Panc1 (cell line): Measurements from ENCODE around the gene SMIM36. TPM values are rescaled to one million over a fixed set of nuclear protein-coding genes. Genes with fewer than 3 reads are reported as not detected.

Source experiments
- ATAC-seq: fragments of 200-7000 bp; cut with Tn5 transposase; 2 replicates; pipeline ENCODE4 v1.9.1; 2020; ENCODE audit warnings: mild to moderate bottlenecking, moderate library complexity
- BruUV-seq: library from RNA; stranded (reverse); fragments of 400-500 nt; replicated peaks from 2 replicates; lab custom pipeline; 2021; lab: Mats Ljungman, UMichigan
- CTCF ChIA-PET: fragments of 300-600 bp; sonication (Branson Sonifier 250); formaldehyde crosslinking; loops from one replicate; lab custom pipeline; 2022; ENCODE audit warnings: antibody characterized with exemption; lab: Charles Lee
- POLR2A ChIA-PET: fragments of 300-600 bp; sonication (Branson Sonifier 250); formaldehyde crosslinking; loops from one replicate; lab custom pipeline; 2022; ENCODE audit warnings: antibody characterized with exemption; lab: Charles Lee
- DNase-seq: peaks from one replicate; pipeline ENCODE4 v3.0.0-alpha.2; 2010; ENCODE audit warnings: low read depth, low spot score
- H3K27ac ChIP-seq: 2 replicates; pipeline ENCODE4 v1.5.1; 2011; ENCODE audit warnings: mild to moderate bottlenecking, low read length, inconsistent platforms
- H3K27me3 ChIP-seq: fragments of 200-500 bp; sonication (Bioruptor generic); 2 replicates; pipeline ENCODE4 v1.6.0; 2014; ENCODE audit warnings: low read length, inconsistent platforms; ENCODE audit not compliant: control insufficient read depth, insufficient read depth
- H3K36me3 ChIP-seq: fragments of 200-500 bp; sonication (Bioruptor generic); 2 replicates; pipeline ENCODE4 v1.5.1; 2014; ENCODE audit warnings: inconsistent platforms, mild to moderate bottlenecking, low read length, moderate library complexity; ENCODE audit not compliant: control insufficient read depth, insufficient read depth
- H3K4me1 ChIP-seq: 2 replicates; pipeline ENCODE4 v1.5.1; 2011; ENCODE audit warnings: inconsistent platforms, mild to moderate bottlenecking, low read length, moderate library complexity; ENCODE audit not compliant: control insufficient read depth, insufficient read depth
- H3K4me3 ChIP-seq, 2 experiments: 2 replicates each; pipeline ENCODE4 v1.5.1; 2011 to 2012; ENCODE audit warnings: low read depth in 2 of 2, low read length in 2 of 2, mild to moderate bottlenecking in 2 of 2, inconsistent platforms in 1 of 2, moderate library complexity in 1 of 2
- H3K9me3 ChIP-seq: fragments of 200-500 bp; sonication (Bioruptor generic); 2 replicates; pipeline ENCODE4 v1.5.1; 2014; ENCODE audit warnings: low read depth, mild to moderate bottlenecking, inconsistent platforms, low read length, moderate library complexity; ENCODE audit not compliant: control insufficient read depth, insufficient read depth
- CTCF ChIP-seq: fragments of 450-650 bp; IDR thresholded peaks from 2 replicates; pipeline ENCODE4 v1.5.1; 2017; ENCODE audit warnings: mild to moderate bottlenecking
- POLR2AphosphoS5 ChIP-seq: IDR thresholded peaks from 2 replicates; pipeline ENCODE4 v1.6.1; 2012; ENCODE audit warnings: mild to moderate bottlenecking, low read depth, low read length, moderate library complexity
- REST ChIP-seq, 2 experiments: IDR thresholded peaks; 2 replicates each; pipeline ENCODE4 v1.6.1; 2011 to 2012; ENCODE audit warnings: low read depth in 2 of 2, control low read depth in 1 of 2, low read length in 1 of 2, mild to moderate bottlenecking in 1 of 2, moderate library complexity in 1 of 2; ENCODE audit not compliant: insufficient read depth in 1 of 2
- SIN3A ChIP-seq: IDR thresholded peaks from 2 replicates; pipeline ENCODE4 v1.6.1; 2012; ENCODE audit warnings: low read depth, mild to moderate bottlenecking, low read length, moderate library complexity, borderline replicate concordance; ENCODE audit not compliant: insufficient read depth
- TCF7L2 ChIP-seq: IDR thresholded peaks from 2 replicates; pipeline ENCODE4 v1.6.1; 2011; ENCODE audit warnings: mild to moderate bottlenecking, low read depth, low read length, inconsistent platforms
- in situ Hi-C: cut with HindIII; loops from 2 replicates; pipeline ENCODE4 v1.10.0; 2016; ENCODE audit warnings: low sequenced_read_pairs, low pct_unique_long_range_greater_than_20kb
- intact Hi-C: fragments of 100-400 bp; cut with micrococcal nuclease; formaldehyde crosslinking; loops from one replicate; pipeline ENCODE4 v1.10.0; 2022; ENCODE audit not compliant: unreplicated experiment
- total RNA-seq: library from RNA; stranded (reverse); gene quantifications from one replicate; pipeline ENCODE4 v1.2.1, GENCODE V29; 2021; ENCODE audit not compliant: unreplicated experiment

The SMIM36 gene
- total RNA-seq, 1 experiment from 2014 or later, result not detected

GRCh38 chr17:55536205-55536604 lies 25.0 kb upstream of the SMIM36 start:
- no peak for ATAC-seq
- H3K4me1 ChIP-seq, result no peaks in the 10 kb centered on the region
- POLR2A ChIA-PET, result no interaction called here
- no peak overlapping the region for H3K4me3 ChIP-seq
- TF ChIP-seq SIN3A, result no peak
- no peak for TF ChIP-seq POLR2AphosphoS5
- TF ChIP-seq REST (IDR thresholded peaks at IDR 0.05; ENCODE audit: insufficient read depth in 1 of 2, low read depth in 2 of 2, low read length in 1 of 2), result no peak
- TF ChIP-seq CTCF, result no peak
- no peak for TF ChIP-seq TCF7L2
- intact Hi-C loops, result no loop called here
- BruUV-seq, result no TSS peak
- in situ Hi-C loops, result no loop called here
- H3K36me3 ChIP-seq, result no peaks in the 10 kb centered on the region
- no peaks in the 10 kb centered on the region for H3K9me3 ChIP-seq
- CTCF ChIA-PET, result interaction anchor here (0.6 kb wide), 1 partner anchor 43 kb away, joined by 5 read pairs; no protein-coding TSS in a partner anchor
- no peak for DNase-seq
- H3K27ac ChIP-seq, result no peak overlapping the region
- H3K27me3 ChIP-seq, result no peaks in the 10 kb centered on the region

GRCh38 chr17:55533608-55534007 lies 22.4 kb upstream of the SMIM36 start:
- TF ChIP-seq TCF7L2 (no peak), CTCF (no peak), SIN3A (no peak), REST (IDR thresholded peaks at IDR 0.05; ENCODE audit: insufficient read depth in 1 of 2, low read depth in 2 of 2, low read length in 1 of 2) (no peak), POLR2AphosphoS5 (no peak)
- ATAC-seq, result no peak
- in situ Hi-C loops, result no loop called here

More at GRCh38 chr17:55533608-55534007, 22.4 kb upstream of the SMIM36 start:
- ChIA-PET POLR2A (no interaction called here), CTCF (no interaction called here)
- Histone ChIP-seq H3K4me3 (no peak overlapping the region), H3K4me1 (no peaks in the 10 kb centered on the region), H3K36me3 (no peaks in the 10 kb centered on the region), H3K27me3 (no peaks in the 10 kb centered on the region), H3K27ac (no peak overlapping the region), H3K9me3 (no peaks in the 10 kb centered on the region)
- no TSS peak for BruUV-seq
- DNase-seq, result no peak
- intact Hi-C loops, result no loop called here
